NCI-H2081 (cell line): Measurements from ENCODE around the gene HNRNPH3.
"Not testable (repeated sequence)": the region's sequence is repeated elsewhere in the genome, so short reads cannot be mapped to it uniquely, and the experiment has no call there.

Experiments used
- DNase-seq, 2 experiments: peaks; one replicate each; lab custom pipeline; 2025; lab: John Stamatoyannopoulos, UW

HNRNPH3 gene, protein sequence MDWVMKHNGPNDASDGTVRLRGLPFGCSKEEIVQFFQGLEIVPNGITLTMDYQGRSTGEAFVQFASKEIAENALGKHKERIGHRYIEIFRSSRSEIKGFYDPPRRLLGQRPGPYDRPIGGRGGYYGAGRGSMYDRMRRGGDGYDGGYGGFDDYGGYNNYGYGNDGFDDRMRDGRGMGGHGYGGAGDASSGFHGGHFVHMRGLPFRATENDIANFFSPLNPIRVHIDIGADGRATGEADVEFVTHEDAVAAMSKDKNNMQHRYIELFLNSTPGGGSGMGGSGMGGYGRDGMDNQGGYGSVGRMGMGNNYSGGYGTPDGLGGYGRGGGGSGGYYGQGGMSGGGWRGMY

DNA sequence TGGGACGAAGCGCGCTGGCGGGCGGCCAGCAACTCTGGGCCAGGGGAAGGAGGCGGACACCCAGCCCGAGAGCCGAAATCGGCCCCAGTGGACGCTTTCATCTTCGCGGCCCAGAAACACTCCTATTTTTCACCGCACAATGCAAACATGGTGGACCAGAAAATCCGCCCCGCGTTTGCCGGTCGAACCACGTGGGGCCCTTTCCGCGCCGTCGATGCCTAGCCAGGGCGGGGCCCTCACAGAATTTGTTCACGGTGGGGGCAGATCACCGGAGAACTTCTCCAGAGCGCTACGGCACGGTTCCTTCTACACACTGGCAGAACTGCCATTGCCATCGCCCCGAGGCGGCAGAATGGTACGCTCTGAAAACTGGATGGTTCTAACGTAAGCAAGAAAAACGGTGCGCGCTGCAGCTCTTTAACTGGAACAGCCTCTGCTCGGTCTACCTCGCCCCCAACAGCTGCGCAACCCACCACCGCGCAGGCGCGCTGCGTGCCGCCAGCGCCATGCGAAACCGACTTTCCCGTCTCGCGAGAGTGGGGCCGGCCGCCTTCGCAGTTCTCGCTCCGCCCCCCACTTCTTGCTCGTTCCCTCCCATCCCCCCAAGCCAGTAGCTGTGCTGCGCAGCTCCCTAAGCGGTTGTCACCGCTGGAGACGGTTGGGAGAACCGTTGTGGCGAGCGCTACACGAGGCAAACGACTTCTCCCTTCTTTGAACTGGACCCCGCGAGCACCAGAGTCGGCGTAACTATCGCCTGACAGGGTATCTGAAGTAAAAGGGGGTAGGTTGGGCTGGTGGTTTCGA, at the start of gene HNRNPH3:
TSS of gene HNRNPH3 (plus strand) at position 610 of the 804 bp plus-strand sequence. CDS start 5,158 bp downstream, outside the sequence.
- DNase-seq, result peak; percentile 95

DNA sequence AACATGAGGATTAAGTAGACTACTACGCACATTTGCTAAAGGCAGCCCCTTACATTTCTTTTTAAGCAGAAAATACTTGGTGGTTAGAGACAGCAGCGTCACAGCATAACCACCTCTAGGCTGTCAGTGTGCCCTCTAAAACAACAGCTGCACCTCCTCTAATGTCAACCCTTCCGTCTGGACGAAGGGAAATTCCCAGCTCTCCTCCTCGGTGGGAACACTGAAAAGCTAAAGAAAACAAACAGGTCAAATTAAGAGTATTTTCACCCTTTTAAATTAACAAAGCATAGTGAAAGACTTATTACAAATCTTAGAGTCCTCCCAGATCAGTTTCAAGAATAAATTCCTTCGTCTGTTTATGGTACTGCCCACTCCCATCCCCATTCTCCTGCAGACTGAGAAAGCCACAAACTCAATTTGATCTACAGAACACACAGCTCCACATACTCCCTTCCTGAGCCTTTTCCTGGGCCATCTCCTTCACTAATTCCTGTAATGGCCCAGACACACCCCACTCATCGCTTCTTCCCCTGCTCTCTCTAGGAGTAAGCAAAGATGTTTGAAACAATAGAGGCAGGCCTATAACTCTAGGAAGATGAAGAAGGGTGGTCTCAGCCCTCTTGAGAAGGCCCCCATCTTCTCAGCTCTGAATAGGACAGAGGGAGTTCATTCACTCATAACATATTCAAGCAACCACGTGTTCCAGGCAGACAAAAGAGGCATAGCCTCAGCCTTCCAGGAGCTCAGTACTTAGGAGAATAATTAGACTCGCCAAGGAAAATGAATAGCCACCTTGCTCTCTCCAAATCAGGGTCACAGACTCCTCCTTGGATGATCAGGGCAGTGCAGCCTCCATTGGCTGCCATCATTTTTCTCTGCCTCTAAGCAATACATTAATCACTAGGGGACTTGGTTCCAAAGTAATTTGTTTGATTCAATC, 47.5 kb upstream of the HNRNPH3 start:
- no peak for DNase-seq

DNA sequence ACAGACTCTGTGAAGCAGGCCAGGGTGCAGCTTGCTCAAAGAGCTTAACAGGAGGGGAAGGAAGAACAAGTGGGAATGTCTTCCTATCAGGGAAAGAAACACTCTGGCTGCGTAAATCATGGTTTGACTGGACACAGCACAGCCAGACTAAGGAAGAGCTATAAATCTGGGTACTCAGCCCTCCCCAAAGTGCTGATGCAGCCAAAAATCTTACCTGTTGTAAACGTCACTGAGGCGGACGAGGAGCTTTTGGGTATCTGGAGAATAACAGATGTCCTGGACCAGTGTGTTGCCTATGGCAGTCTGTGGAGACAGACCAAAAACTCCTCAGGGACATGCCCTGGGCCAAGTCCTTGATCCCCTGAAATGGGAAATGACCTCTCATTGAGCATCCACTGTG, 43.1 kb upstream of the HNRNPH3 start:
- DNase-seq, result no peak

DNA sequence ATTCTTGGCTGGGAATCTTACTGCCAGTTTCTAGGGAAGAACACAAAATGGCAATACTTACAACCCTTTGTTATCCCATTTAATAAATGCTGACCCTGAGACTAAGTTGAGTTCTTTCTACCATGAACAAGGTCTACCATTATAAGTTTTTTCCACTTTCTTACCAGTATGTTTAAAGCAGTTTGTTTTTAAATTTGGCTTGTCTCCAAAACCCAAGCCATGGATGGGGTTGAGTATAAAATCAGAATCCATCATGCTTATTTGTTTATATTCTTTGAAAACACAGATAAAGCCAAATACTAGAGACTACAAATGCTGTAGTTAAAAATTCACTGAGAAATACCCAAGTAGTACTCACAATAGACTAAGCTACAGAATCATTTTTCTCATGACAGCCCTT, 41.1 kb upstream of the HNRNPH3 start:
- DNase-seq, result no peak

DNA sequence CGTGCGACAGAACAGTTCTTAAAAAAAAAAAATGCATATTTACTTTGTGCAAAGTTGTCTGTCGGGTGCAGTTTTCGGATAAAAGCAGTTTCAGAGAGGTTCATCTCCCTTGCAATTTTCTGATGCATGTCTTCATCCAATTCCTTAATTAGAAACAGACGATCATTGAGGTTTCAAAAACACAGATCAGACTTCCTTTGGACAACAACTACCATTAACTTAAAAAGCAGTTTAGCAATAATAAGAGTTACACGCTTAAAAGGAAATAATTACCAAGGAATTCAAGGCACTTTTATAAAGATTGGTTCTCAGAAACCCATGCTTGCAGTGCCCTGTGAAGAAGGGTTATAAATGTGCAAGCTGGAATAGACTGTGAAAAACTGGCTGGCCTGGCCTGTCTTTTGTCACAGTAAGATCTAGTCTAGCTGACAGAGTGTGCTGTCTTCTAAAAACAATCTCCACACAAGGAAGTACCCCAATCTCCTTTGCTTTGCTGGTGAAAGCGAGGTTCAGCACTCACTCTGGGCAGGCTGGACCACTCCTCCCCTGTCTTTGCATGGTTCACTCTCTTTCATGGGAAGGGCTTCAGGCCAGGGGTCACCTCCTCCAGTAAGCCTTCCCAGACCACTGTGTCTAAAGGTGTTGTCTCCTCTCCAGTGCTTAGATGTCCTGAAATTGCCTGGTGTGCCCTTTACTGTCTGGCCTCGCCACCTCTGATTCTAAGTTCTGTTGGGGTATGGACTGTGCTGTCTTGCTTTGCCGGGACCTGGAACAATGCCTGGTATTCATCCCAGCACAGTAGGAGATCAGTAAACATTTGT, 34.8 kb upstream of the HNRNPH3 start:
- no peak for DNase-seq

DNA sequence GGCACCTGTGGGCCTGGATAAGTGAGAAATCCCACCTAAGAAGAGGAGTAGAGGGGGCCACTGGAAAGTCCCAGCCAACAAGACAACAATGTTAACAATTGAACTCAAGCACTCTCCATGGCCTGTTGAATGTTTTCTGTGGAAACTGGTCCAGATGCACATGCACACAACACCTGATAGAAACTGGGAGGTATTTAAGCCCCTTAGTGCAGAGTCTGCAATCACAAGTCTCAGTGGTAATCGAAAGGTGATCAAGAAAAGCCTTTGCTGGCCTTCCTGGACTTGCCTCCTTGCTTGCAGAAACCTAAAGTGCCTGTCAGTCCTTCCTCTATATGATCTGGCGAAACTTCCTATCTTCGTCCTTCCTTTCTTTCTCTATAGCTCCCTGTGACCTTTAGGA, 30.6 kb upstream of the HNRNPH3 start:
- DNase-seq, result no peak

DNA sequence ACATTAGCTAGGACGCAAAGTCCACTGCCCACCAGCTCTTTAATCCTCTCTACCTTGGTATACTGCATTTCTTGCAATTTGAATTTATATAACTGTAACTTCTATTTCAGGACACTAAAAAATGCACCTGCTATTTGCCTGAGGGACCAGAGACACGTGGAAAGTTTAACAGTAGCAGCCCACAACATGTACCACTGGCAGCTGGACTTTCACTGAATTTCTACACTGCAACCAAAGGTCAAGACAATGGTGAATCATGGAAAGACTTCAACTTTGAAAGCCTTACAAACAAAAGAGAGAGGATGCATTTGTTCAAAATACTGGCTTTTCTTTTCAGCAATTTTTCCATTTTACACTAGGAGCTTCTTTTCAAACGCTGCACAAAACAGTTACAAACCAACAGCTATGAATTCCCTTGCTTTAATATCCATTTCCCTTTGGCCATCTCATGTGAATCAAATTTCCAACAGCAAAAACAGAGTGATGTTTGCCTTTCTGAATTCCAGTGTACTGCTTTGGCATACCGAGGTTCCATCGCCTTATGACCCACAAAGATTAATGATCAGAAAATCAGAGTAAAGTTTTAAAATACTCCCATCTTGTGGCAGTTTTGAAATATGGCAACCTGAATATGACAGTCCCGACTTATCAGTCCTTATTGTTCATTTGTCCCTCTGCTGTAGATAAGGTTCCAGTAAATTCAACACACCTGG, 29.9 kb upstream of the HNRNPH3 start:
- DNase-seq, result peak; percentile 2 to 26

DNA sequence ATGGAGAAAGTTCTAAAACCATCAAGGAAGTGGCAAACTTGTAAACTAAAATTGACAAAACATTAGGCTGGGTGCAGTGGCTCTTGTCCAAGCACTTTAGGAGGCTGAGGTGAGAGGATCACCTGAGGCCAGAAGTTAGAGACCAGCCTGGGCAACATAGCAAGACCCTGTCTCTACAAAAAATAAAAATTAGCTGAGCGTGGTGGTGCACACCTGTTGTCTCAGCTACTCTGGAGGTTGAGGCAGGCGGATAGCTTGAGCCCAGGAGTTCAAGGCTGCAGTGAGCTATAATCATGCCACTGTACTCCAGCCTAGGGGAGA, 29.4 kb upstream of the HNRNPH3 start:
- DNase-seq, result no peak

DNA sequence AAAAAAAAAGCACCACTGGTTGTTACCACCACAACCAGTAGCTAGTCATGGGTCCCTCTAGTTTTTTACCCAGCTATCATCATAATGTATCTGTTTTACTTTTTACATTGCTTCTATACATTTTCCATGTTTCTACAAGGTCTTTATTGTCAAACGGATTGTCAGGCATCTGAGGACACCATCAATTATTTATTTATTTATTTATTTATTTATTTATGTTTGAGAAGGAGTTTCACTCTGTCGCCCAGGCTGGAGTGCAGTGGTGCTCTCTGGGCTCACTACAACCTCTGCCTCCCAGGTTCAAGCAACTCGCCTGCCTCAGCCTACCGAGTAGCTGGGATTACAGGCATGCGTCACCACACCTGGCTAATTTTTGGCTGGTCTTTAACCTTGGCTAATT, 29.0 kb upstream of the HNRNPH3 start:
- no peak for DNase-seq

DNA sequence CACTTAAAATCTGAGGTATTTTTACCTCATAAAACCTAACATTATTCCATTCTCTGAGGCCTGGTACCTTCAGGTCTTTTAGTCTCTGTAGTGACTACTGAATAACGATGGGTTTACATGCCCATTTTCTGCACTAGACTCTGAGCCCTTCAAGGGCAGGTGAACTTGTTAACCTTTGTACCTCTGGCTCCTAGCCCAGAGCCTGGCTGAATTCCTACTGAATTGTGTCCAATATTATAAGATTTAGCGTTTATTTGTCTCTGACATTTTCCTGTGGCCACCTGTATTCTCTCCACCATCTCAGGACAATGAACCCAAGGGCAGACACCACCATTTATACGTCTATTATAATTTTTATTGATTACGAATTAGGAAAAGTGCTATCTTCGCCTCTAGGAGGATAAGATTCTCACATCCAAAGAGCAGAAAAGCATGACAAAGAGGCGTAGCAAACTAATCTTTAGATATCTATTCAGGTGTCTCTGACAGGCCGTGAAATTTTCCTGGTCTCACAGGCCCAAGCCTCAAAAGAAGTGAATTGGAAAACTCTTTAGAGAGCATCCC, 27.9 kb upstream of the HNRNPH3 start:
- DNase-seq, result no peak

DNA sequence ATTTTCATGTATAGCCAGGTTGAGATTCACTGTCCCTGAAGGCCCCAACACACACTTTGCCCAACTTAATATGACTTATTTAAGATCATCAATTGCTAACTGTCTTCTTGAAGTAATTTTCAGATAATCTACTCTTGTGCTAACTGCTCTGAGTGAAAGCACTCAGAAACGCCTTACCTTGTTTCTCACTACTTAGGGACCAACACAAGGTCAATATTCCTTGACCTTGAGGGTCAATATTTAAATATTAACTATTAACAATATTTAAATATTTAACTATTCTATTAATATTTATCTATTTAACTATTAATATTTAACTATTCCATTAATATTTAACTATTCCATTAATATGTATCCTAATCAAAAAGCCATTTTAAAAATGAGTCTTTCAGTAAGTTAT, 26.0 kb upstream of the HNRNPH3 start:
- no peak for DNase-seq

DNA sequence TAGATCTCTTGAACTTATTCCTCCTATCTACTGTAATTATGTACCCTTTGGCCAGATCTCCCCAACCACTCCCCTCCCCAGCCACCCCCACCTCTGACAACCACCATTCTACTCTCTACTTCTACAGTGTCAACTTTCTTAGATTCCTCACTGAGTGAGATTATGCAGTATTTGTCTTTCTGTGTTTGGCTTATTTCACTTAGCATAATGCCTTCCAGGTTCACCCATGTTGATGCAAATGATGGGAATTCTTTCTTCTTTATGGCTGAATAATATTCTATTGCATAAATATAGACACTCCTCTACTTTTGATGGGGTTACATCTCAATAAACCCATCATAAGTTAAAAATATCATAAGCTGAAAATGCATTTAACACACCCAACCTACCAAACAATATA, 21.3 kb upstream of the HNRNPH3 start:
- no peak for DNase-seq

DNA sequence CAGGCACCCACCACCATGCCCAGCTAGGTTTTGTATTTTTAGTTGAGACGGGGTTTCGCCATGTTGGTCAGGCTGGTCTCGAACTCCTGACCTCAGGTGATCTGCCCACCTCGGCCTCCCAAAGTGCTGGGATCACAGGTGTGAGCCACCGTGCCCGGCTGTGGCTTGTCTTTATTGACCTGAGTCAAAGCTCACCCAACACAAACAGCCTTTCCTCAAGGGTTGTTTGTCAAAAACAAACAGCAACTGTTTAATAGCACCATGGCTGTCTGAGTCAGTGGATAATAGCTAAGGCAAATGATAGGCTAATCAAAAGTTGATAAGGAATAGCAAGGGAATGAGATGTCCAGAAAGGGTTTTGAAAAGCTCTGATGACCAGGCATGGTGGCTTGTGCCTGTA, 16.9 kb upstream of the HNRNPH3 start:
- DNase-seq, result not testable (repeated sequence)

DNA sequence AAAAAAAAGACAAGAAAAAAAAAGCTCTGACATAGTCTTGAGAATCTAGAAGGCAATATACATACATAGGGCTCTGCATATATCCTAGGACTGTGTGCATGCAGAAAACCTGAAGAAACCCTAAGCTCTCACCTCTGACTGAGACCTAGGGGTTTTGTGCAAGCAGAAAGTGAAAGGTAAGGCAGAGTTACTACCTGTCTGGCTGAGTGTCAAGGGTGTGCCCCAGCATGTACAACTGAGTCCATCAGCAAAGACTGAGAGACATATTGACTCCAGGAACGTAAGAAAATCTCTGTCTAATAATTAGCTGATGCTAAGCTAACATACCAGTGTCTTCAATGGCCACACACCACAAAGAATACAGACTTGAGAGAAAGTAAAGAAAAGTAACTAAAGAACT, 16.3 kb upstream of the HNRNPH3 start:
- DNase-seq, result no peak

DNA sequence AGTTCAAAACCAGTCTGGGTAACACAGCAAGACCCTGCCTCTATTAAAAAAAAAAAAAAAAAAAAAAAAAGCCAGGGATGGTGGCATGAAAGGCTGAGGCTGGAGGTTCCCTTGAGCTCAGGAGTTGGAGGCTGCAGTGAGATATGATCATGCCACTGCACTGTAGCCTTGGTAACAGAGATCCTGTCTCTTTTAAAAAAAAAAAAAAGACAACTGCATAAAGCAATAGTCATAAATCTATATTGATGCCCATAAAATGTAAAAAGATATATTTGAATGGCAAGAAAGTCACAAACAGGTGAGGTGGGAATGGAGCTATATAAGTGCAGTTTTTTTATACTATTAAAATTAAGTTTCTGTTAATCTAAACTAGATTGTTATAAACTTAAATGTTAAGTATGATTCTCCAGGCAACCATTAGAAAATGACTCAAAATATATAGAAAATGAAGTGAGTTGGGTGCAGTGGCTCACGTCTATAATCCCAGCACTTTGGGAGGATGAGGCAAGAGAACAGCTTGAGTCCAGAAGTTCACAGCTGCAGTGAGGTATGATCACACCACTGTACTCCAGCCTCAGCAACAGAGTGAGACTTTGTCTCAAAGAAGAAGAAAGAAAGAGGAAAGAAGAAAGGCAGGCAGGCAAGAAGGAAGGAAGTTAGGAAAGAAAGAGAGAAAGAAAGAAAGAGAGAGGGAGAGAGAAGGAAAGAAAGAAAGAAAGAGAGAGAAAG, 13.4 kb upstream of the HNRNPH3 start:
- no peak for DNase-seq

DNA sequence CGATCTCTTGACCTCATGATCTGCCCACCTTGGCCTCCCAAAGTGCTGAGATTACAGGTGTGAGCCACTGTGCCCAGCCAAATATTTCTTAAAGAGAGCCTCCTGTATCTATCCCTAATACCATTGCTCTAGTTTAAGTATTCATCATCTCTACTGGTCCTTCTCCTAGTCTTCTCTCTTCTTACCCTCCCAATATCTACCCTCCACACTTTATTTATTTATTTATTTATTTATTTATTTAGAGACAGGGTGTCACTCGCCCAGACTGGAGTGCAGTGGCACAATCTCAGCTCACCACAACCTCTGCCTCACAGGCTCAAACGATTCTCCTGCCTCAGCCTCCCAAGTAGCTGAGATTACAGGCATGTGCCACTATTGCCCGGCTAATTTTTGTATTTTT, 7.5 kb upstream of the HNRNPH3 start:
- DNase-seq, result not testable (repeated sequence)

DNA sequence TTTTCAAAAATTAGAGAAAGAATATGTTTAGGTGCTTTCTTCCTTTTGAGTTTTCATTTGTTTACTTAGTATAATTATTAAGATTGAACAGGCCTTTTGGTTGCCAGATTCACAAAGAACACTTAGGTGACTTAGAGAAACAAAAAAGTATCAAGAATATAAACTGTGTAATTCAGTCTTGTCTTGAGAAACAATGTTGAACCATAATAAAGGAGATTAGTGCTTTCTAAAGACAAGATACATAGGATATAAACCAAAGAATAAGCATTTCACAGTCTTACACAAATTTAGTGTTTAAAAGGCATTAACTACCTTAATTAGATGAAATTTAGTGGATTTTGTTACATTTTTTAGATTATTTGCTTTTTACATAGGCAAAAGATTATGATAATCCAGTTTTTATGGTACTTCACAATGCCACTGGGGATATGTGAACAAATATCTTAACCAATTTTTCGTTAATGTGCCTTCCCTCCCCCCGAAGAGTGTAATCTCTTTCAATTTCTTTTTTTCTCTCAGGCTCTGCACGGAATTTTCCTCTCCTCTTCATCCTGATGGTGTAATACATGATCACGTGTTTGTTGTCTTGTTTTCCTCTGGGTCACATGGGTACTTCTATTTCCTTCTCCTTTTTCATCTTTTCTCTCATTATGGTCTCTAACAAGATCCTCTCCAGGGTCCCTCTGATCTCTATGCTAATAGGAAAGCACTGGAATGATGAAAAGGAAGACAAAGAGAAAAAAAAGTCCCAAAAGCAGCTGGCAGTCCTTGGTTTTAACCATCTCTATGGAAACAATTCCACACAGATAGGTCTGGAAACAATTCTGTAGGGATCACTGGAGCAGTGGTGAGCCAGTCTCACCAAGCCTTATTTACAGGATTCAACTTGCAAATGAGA, 3.7 kb upstream of the HNRNPH3 start:
- DNase-seq, result no peak

DNA sequence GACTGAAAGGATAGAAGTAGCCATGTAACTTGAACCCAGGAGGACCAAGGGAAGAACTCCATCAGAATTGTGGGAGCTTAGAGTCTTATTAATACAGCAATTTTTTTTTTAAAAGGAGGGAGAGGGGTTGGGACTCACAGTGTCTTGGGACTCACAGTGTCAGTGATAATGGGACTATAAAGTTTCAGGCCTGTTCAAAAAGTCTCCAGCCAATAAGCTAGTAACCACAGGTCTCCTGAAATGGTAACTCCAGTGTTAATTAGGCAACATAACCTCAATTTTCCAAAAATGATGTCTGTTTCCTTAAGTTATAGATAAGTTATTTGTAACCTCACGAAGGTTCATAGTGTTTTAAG, 2.4 kb upstream of the HNRNPH3 start:
- no peak for DNase-seq
